ENCODE measurements around the gene CABCOCO1.

The CABCOCO1 gene

DNA sequence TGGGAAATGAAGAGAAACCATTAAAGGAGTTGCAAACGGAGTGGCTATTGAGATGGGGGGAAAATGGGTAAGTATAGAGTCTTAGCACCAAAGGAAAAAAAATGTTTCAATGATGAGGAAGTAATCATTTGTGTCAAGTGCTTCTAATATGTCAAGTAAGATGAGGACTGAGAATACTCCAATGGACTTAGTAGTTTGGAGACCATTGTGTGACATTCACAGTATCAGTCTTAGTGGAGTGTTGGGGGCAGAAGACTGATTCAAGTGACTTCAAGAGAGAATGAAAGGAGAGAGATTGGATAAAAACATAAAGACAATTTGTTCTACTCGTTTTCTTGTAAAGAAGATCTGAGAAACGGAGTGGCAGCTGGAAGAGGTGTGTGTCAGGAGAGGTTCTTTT, 150.2 kb downstream of the CABCOCO1 start:
- no peak for DNase-seq

- no peak for DNase-seq
Observed at GRCh38 chr10:61814160-61814559, 151.4 kb downstream of the CABCOCO1 start.

- no peak for DNase-seq
Observed at GRCh38 chr10:61815496-61815895, 152.8 kb downstream of the CABCOCO1 start.
